ENCODE data around the gene KRTAP10-2. TPM values are rescaled to one million over a fixed set of nuclear protein-coding genes. Genes with fewer than 3 reads are reported as not detected.

Gene KRTAP10-2
- total RNA-seq, 1 donor from 2014 or later, result not detected

DNA sequence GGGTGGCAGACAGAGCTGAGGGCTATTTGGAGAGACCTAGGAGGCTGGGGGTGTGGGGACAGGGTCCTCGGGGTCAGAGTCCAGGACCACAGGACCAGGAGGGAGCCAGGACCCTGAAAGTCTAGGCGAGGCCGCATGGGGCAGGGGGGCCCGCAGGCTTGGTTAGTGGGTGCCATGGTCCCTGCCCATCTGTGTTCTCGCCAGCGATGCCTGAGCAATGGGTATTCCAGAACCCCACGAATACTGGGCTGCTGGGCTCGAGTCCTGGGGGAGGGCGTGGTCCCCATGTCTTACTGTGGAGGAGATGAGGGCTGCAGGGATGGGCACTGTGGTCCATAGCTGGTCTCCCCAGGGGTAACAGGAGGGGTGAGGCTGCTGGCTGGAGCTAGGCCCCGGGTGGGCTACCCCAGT is 39.0 kb upstream of the KRTAP10-2 start:
- Histone ChIP-seq H3K9me3 (no peaks in the 10 kb centered on the region), H3K27ac (no peak overlapping the region), H3K4me3 (no peak overlapping the region), H3K27me3 (ENCODE audit: low read depth) (peaks cover 25% of the 10 kb centered on the region), H3K36me3 (no peaks in the 10 kb centered on the region), H3K4me1 (no peaks in the 10 kb centered on the region)
- intact Hi-C loops (cut with DNase I), result no loop called here
- TF ChIP-seq, protein P1, sequence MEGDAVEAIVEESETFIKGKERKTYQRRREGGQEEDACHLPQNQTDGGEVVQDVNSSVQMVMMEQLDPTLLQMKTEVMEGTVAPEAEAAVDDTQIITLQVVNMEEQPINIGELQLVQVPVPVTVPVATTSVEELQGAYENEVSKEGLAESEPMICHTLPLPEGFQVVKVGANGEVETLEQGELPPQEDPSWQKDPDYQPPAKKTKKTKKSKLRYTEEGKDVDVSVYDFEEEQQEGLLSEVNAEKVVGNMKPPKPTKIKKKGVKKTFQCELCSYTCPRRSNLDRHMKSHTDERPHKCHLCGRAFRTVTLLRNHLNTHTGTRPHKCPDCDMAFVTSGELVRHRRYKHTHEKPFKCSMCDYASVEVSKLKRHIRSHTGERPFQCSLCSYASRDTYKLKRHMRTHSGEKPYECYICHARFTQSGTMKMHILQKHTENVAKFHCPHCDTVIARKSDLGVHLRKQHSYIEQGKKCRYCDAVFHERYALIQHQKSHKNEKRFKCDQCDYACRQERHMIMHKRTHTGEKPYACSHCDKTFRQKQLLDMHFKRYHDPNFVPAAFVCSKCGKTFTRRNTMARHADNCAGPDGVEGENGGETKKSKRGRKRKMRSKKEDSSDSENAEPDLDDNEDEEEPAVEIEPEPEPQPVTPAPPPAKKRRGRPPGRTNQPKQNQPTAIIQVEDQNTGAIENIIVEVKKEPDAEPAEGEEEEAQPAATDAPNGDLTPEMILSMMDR (IDR thresholded peaks at IDR 0.05), result no peak
- DNase-seq (no peak), ATAC-seq (peak in 1 of 2 donors; percentile 51)

DNA sequence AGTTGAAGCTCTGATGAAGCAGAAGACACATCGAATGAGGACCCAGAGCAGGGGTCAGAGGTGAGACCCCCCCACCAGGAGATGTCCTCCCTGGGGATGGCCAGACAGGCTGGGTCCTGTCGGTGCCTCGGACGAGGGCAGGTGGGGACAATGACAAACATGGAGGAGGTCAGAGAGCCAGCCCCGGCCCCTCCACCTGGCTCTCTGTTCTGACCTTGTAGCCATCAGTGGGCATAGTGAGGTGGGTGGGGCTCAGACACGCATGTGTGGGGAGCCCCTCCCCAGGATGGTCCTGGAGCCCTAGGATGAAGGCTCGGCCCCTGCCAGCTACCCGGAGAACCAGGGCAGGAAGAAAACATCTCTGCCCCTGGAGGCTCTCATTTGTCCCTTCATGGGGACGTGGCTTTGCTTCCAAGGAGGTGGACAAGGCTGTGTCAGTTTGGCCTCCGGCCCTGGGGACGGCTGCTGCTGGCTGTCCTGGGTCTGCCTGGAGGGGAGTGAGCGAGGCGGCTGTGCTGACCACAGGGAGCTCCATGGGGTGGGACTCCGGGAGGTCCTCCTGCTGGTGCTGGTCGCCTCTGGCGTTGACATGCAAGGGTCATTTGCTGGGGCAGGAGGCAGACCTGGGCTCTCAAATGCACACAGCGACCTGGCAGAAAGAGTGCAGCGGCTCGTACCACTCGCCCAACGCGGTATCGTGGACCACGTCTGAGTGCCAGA is 38.4 kb upstream of the KRTAP10-2 start:
- intact Hi-C loops (cut with DNase I), result no loop called here
- no peak overlapping the region for H3K4me3 ChIP-seq
- ATAC-seq (peak in 1 of 2 donors; percentile 20), DNase-seq (no peak)
- no peak overlapping the region for H3K27ac ChIP-seq
- no peaks in the 10 kb centered on the region for H3K4me1 ChIP-seq
- TF ChIP-seq, protein P1 (IDR thresholded peaks at IDR 0.05), result no peak
- no peaks in the 10 kb centered on the region for H3K36me3 ChIP-seq
- H3K27me3 ChIP-seq (ENCODE audit: low read depth), result peaks cover 25% of the 10 kb centered on the region
- H3K9me3 ChIP-seq, result no peaks in the 10 kb centered on the region

DNA sequence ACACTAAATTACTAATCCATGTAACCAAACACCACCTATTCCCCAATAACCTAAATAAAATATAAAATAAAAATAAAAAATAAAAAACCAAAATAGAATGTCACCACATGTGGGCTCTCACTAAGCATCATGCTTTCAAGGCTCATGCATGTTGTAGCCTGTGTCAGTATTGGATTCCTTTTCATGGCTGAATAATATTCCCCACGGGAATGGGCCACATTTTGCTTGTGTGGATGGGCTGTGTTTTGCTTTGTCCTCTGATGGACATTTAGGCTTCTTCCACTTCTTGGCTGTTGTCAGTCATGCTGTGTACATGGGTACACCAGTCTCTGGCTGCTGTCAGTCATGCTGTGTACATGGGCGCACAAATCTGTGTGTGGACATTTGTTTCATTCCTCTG is 37.8 kb upstream of the KRTAP10-2 start:
- Histone ChIP-seq H3K4me3 (no peak overlapping the region), H3K36me3 (no peaks in the 10 kb centered on the region), H3K27ac (no peak overlapping the region), H3K9me3 (no peaks in the 10 kb centered on the region), H3K4me1 (no peaks in the 10 kb centered on the region), H3K27me3 (ENCODE audit: low read depth) (peaks cover 30% of the 10 kb centered on the region)
- DNase-seq (no peak), ATAC-seq (no peak)
- TF ChIP-seq, protein P1 (IDR thresholded peaks at IDR 0.05), result no peak
- intact Hi-C loops (cut with DNase I), result no loop called here

DNA sequence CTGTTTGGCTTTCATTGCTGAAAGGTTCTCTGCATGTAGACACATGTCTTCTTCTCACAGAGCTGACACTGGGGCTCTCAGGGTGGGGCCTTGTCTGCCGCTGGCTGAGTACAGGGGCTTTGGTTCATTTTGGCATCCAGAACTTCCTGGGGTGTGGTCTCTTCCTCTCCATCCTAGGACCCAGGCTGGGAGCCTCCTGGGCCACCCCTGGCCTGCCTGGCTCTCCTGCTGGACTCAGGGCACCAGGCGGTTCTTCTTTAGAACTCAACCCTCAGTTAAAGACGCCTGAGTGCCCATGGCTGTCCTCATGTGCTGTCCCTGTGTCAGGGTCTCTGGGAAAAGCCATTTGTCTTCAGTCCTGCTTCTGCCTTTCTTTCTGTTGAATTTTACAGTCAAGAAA is 34.6 kb upstream of the KRTAP10-2 start:
- ATAC-seq (no peak), DNase-seq (no peak)
- H3K27me3 ChIP-seq (ENCODE audit: low read depth), result peaks cover 30% of the 10 kb centered on the region
- H3K36me3 ChIP-seq, result no peaks in the 10 kb centered on the region
- H3K27ac ChIP-seq, result no peak overlapping the region
- peaks cover 5% of the 10 kb centered on the region for H3K9me3 ChIP-seq
- no peaks in the 10 kb centered on the region for H3K4me1 ChIP-seq
- TF ChIP-seq, protein P1 (IDR thresholded peaks at IDR 0.05), result no peak
- intact Hi-C loops (cut with DNase I), result no loop called here
- H3K4me3 ChIP-seq, result no peak overlapping the region

DNA sequence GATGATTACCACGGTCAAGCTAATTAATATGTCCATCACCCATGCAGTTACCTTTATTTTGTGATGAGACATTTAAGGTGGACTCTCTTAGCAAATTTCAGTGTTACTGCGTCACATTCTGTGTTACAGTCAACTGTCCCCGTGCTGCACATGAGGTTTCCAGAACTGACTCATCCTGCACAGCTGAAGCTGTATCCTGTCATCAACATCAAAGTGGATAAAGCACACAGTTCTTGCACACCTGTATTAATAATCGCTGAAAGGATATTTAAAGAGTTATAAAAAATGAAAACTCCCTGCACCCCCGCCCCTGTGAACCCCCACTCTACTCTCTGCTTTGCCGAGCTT is 32.5 kb upstream of the KRTAP10-2 start:
- Histone ChIP-seq H3K4me3 (no peak overlapping the region), H3K27me3 (ENCODE audit: low read depth) (peaks cover 17% of the 10 kb centered on the region), H3K4me1 (no peaks in the 10 kb centered on the region), H3K27ac (no peak overlapping the region), H3K9me3 (peaks cover 5% of the 10 kb centered on the region), H3K36me3 (no peaks in the 10 kb centered on the region)
- TF ChIP-seq, protein P1 (IDR thresholded peaks at IDR 0.05), result no peak
- intact Hi-C loops (cut with DNase I), result no loop called here
- no peak for DNase-seq
- no peak for ATAC-seq
